Measurements from ENCODE around the gene BCL11B. TPM values are rescaled to one million over a fixed set of nuclear protein-coding genes. Genes with fewer than 3 reads are reported as not detected.
A peak's percentile ranks its signal among the peaks of the same experiment; 100 is the strongest.

The BCL11B gene
- total RNA-seq, 6 donors from 2014 or later: 1.1 to 4.5 (median 2.2) TPM

GRCh38 chr14:99258876-99259726, 12.9 kb downstream of the BCL11B start:
- no peaks in the 10 kb centered on the region for H3K36me3 ChIP-seq
- 66 to 69% methylated on average over 27 of the region's 27 CpGs for WGBS, 2 donors
- H3K27me3 ChIP-seq: no peaks in the 10 kb centered on the region
- no peak overlapping the region for H3K4me3 ChIP-seq
- TF ChIP-seq POLR2AphosphoS5 (IDR thresholded peaks at IDR 0.05): no peak
- TF ChIP-seq POLR2A (IDR thresholded peaks at IDR 0.05): peak in 1 of 4 donors; percentile 16
- TF ChIP-seq EP300 (IDR thresholded peaks at IDR 0.05): no peak
- no peak for TF ChIP-seq CTCF (IDR thresholded peaks at IDR 0.05)
- no peak for DNase-seq
- no peak for ATAC-seq (ENCODE audit: low FRiP score in 2 of 2)
- no peaks in the 10 kb centered on the region for H3K9me3 ChIP-seq
- no peaks in the 10 kb centered on the region for H3K4me1 ChIP-seq
- H3K27ac ChIP-seq: peak overlapping the region in 3 of 4 donors; percentile 18 to 49 (median 21)

DNA sequence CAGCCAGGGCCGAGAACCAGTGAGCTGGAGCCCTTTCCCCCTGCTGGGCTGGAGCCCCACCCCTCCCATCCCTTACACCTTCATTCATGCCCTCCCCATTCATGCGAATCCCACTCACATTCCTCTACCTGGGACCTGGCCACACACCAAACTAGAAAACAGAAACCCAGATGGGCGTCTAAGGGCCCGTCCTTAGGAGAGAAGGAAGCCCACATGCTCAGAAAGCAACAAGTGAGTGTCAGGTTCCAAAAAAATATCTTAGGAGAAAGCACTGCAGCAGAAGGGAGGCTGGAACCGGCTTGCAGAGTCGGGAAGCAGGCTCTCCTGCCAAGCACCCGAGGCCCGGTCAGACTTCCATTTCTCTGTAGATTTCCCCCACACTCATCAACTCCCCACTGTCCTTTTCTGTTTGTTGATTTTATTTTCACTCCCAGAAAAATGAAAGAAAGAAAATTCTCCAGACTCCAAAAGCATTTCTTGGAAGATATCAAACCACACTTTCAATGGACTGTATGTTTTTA, 13.6 kb downstream of the BCL11B start:
- 31 to 33% methylated on average over 8 of the region's 8 CpGs for WGBS, 2 donors
- no peaks in the 10 kb centered on the region for H3K36me3 ChIP-seq
- no peak for DNase-seq
- TF ChIP-seq POLR2A (IDR thresholded peaks at IDR 0.05): no peak
- no peak for TF ChIP-seq CTCF (IDR thresholded peaks at IDR 0.05)
- TF ChIP-seq POLR2AphosphoS5 (IDR thresholded peaks at IDR 0.05): no peak
- TF ChIP-seq EP300 (IDR thresholded peaks at IDR 0.05): no peak
- H3K27ac ChIP-seq: peak overlapping the region in 2 of 4 donors; percentile 18 to 39
- ATAC-seq (ENCODE audit: low FRiP score in 2 of 2): no peak
- no peaks in the 10 kb centered on the region for H3K9me3 ChIP-seq
- no peaks in the 10 kb centered on the region for H3K4me1 ChIP-seq
- H3K27me3 ChIP-seq: no peaks in the 10 kb centered on the region
- H3K4me3 ChIP-seq: no peak overlapping the region

GRCh38 chr14:99257673-99258221, 14.2 kb downstream of the BCL11B start:
- TF ChIP-seq CTCF (IDR thresholded peaks at IDR 0.05) (no peak), POLR2A (IDR thresholded peaks at IDR 0.05) (no peak), EP300 (IDR thresholded peaks at IDR 0.05) (no peak), POLR2AphosphoS5 (IDR thresholded peaks at IDR 0.05) (no peak)
- Histone ChIP-seq H3K27me3 (no peaks in the 10 kb centered on the region), H3K4me1 (no peaks in the 10 kb centered on the region), H3K27ac (peak overlapping the region in 1 of 4 donors; percentile 39), H3K4me3 (no peak overlapping the region), H3K36me3 (no peaks in the 10 kb centered on the region), H3K9me3 (no peaks in the 10 kb centered on the region)
- ATAC-seq (ENCODE audit: low FRiP score in 2 of 2): no peak
- peak in 1 of 2 donors; percentile 29 for DNase-seq
- 61 to 79% methylated on average over 16 of the region's 16 CpGs for WGBS, 2 donors

- TF ChIP-seq POLR2AphosphoS5 (IDR thresholded peaks at IDR 0.05): no peak
- TF ChIP-seq CTCF (IDR thresholded peaks at IDR 0.05): no peak
- no peak for TF ChIP-seq EP300 (IDR thresholded peaks at IDR 0.05)
- Histone ChIP-seq H3K4me1 (no peaks in the 10 kb centered on the region), H3K36me3 (no peaks in the 10 kb centered on the region), H3K4me3 (no peak overlapping the region), H3K9me3 (no peaks in the 10 kb centered on the region), H3K27me3 (no peaks in the 10 kb centered on the region), H3K27ac (peak overlapping the region in 1 of 4 donors; percentile 39)
- WGBS, 2 donors: 84 to 96% methylated on average over 12 to 14 of the region's 14 CpGs
- DNase-seq: peak in 1 of 2 donors; percentile 45
- no peak for ATAC-seq (ENCODE audit: low FRiP score in 2 of 2)
Measured at GRCh38 chr14:99257122-99257672, 14.8 kb downstream of the BCL11B start.

All from upper lobe of left lung (tissue), 6 donors.